Kidney glomerular epithelial cell (primary cell): Measurements from ENCODE around the gene HHIPL1.

ENCODE experiments used
- DNase-seq: peaks from one replicate; lab custom pipeline; 2025; lab: John Stamatoyannopoulos, UW

The HHIPL1 gene

GRCh38 chr14:99689266-99690236 lies 44.6 kb downstream of the HHIPL1 start:
- DNase-seq = no peak

DNA sequence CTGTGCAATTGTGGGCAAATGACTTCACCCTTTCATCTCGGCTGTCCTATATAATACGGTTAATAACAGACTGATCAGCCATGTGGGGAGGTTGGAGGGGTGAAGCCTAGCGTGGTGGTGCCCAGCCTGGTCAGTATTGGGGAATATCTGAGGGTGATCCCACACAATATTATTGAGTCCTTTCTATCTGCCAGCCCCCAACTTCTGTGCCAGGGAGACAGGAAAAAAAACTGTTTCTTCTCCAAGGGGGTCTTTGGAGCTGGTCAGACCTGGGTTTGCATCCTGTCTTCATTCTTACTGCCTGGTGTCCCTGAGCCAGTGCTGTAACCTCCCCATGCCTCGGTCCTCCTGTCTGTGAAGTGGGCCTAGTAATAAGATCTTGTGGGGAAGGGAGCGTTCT lies 45.7 kb downstream of the HHIPL1 start:
- DNase-seq = no peak

DNA sequence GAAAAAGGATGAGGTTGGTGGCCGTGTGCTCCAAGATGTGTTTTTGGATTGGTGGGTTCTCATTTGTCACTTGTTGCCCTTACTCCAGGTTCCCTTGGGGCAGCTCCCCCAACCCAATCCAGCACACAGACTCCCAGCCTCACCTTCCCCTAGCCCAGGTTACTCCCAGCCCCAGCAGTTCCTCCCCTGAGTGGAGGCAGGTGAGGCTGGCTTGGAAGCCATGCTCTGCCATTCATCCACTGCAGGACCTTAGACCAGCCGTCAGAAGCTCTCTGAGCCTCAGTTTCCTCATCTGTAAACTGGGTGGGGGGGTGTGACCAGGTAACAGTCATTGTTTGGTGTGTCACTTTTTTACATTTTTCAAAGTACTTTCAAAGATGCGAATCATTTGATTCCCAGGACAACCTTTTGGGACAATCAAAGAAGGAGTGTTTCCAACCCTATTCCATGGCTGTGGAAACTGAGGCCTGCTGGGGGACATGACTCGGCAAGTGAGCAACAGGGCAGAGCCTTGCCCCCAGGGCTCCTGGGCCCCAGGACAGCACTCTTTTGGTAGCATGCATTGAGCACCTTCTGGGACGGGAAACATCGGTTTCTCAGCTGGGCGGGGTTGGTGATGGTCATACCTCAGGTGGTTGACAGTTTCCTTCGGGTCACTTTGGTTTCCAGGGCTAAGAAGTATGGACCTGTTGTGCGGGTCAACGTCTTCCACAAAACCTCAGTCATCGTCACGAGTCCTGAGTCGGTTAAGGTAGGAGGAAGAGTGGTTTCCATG lies 46.4 kb downstream of the HHIPL1 start:
- DNase-seq = no peak

GRCh38 chr14:99693918-99694317 lies 49.0 kb downstream of the HHIPL1 start:
- DNase-seq = no peak

- DNase-seq = no peak
Measured at GRCh38 chr14:99696929-99697328, 52.0 kb downstream of the HHIPL1 start.

DNA sequence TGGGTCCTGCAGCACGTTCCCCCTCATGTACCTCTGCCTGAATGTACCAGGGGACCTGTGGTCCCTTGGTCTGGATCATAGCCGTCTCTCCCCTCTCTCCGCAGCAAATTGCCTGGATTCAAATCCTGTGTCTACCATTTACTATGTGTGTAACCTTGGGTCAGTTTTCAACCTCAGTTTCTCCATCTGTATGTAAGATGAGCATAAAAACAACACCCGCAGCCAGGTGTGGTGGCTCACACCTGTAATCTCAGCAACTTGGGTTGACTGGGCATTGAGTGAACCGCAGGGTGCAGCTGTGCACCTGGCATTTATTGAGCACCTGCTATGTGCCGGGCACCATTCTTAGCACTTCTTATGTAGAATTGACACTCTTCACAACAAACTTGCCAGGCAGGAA lies 53.3 kb downstream of the HHIPL1 start:
- no peak for DNase-seq

DNA sequence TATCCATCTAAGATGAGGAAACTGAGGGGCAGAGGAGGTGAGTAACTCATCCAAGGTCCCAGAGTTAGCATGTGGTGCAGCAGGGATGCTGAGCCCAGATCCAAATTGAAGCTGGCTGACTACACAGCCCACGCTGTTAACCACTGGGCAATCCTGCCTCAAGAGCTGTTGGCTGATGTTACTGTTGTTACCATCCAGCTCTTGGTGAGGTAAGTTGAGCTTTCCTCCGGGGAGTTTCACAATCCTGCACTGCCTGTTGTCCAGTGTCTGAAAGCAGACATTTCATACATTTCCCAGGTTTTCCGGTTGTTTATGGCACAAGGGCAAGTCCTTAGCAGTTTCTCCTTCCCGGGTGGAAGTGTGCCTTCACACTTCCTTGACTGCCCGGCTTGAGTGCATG lies 53.7 kb downstream of the HHIPL1 start:
- DNase-seq = no peak

GRCh38 chr14:99699085-99699760 lies 54.3 kb downstream of the HHIPL1 start:
- DNase-seq = no peak

GRCh38 chr14:99699861-99700260 lies 54.9 kb downstream of the HHIPL1 start:
- no peak for DNase-seq

DNA sequence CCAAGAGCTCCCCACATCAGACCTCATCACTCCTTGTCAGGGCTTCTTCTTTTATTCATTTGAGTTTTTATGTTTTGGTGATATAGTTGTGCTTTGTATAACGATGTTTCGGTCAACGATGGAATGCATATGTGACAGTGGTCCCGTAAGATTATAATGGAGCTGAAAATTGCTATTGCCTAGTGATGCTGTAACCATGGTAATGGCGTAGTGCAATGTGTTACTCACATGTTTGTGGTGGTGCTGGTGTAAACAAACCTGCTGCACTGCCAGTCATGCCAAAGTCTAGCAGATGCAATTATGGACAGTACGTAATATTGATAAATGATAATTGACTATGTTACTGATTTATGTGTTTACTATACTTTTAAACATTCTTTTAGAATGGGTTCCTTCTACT lies 55.5 kb downstream of the HHIPL1 start:
- no peak for DNase-seq

- no peak for DNase-seq
Measured at GRCh38 chr14:99701260-99701659, 56.3 kb downstream of the HHIPL1 start.

GRCh38 chr14:99702115-99702514 lies 57.2 kb downstream of the HHIPL1 start:
- no peak for DNase-seq

GRCh38 chr14:99703381-99703780 lies 58.5 kb downstream of the HHIPL1 start:
- DNase-seq = no peak

GRCh38 chr14:99704037-99704436 lies 59.1 kb downstream of the HHIPL1 start:
- DNase-seq = no peak

DNA sequence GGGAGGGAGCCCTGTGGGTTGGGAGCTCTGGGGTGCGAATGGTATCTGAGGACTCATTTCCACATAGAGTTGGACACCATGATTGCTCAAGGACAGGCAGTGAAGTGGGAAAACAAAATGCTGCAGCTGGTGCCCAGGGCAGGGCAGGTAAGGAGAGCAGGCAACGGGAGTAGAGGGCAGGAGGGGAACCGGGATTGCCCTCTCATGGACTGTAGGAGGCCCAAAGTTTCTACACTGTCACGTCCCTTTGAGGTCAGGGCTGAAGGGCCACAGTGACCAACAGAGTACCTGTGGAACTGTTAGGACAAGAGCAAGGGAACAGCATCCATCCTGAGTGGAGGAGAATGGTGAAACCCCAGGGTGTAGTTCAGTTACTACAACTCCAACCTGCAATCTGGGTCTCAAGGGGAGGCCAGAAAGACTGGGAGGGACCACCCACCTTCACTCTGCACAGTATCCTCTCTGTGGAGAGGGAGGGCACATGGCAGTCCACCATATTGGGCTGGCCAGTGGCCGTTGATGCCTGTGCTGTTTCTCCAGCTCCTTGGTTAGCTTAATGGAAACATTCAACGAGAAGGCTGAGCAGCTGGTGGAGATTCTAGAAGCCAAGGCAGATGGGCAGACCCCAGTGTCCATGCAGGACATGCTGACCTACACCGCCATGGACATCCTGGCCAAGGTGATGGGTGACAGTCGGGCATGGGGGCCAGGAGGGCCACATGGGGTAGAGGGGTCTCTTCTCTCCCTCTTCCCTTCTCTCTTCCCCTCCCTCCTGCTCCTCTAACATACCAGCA lies 61.4 kb downstream of the HHIPL1 start:
- DNase-seq = no peak

DNA sequence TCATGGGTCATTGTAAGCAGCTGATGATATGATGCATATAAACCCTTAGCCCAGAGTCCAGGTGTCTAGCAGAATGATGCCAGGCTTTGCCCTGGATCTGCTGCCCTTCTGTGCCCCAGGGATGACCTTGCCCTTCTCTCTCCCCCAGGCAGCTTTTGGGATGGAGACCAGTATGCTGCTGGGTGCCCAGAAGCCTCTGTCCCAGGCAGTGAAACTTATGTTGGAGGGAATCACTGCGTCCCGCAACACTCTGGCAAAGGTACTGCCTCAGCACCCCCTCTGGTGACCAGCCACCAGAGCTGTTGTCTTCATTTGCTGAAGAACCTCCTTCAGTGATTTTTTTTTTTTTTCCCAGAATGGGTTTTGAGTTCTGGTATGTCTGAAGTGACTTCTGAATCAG lies 62.5 kb downstream of the HHIPL1 start:
- no peak for DNase-seq

DNA sequence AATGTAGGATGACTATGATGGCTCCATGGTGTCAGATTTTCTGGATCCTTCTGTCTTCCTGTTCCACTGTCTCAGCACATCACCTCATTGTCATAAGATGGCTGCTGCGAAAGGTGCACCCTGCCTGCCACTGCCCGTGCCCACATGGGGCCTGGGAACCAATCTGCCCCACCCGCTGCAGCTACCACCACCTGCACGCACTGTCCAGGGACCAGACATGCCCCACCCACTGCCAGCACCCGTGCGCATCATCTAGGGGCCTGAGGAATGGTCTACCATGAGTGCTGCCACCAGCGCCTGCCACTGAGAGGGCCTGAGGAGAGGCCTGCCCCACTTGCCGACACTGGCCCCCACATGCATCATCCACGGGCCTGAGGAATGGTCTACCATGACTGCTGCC lies 63.0 kb downstream of the HHIPL1 start:
- DNase-seq = no peak

DNA sequence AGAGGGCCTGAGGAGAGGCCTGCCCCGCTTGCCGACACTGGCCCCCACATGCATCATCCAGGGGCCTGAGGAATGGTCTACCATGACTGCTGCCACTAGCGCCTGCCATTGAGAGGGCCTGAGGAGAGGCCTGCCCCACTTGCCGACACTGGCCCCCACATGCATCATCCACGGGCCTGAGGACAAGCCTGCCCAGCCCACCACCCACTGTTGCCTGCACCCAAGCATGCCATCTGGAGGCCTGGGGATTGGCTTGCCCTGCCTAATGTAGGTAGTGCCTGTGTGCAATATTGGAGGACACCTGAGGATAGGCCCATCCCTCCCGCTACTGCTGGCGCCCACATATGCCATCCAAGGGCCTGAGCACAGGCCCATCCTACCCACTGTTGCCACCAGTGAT lies 63.5 kb downstream of the HHIPL1 start:
- no peak for DNase-seq

GRCh38 chr14:99713972-99714371 lies 69.0 kb downstream of the HHIPL1 start:
- DNase-seq = no peak

- no peak for DNase-seq
Measured at GRCh38 chr14:99715266-99716000, 70.5 kb downstream of the HHIPL1 start.
